HEK293 (cell line): ENCODE data around the gene FOXP1.

Source experiments
- IKZF3 ChIP-seq: fragments of 450-650 bp; IDR thresholded peaks from 2 replicates; pipeline ENCODE4 v1.5.0; 2018; ENCODE audit warnings: missing biosample characterization, mild to moderate bottlenecking, missing genetic modification characterization, moderate library complexity
- OSR2 ChIP-seq: fragments of 450-650 bp; formaldehyde crosslinking; IDR thresholded peaks from 2 replicates; pipeline ENCODE4 v1.5.1; 2016; ENCODE audit warnings: missing biosample characterization, missing genetic modification characterization
- REPIN1 ChIP-seq: fragments of 450-650 bp; formaldehyde crosslinking; IDR thresholded peaks from 2 replicates; pipeline ENCODE4 v1.5.1; 2017; ENCODE audit warnings: missing biosample characterization, missing genetic modification characterization, low read depth
- SP7 ChIP-seq: fragments of 450-650 bp; formaldehyde crosslinking; IDR thresholded peaks from 2 replicates; pipeline ENCODE4 v1.5.1; 2016; ENCODE audit warnings: missing biosample characterization, missing genetic modification characterization
- TCF7L2 ChIP-seq: IDR thresholded peaks from 2 replicates; pipeline ENCODE4 v1.6.1; 2011; ENCODE audit warnings: low read depth, mild to moderate bottlenecking, inconsistent platforms, low read length, moderate library complexity, borderline replicate concordance
- WT1 ChIP-seq: fragments of 450-650 bp; formaldehyde crosslinking; IDR thresholded peaks from 2 replicates; pipeline ENCODE4 v1.5.1; 2016; ENCODE audit warnings: missing biosample characterization, missing genetic modification characterization
- ZBTB17 ChIP-seq: fragments of 450-650 bp; formaldehyde crosslinking; IDR thresholded peaks from 2 replicates; pipeline ENCODE4 v1.5.1; 2016; ENCODE audit warnings: missing biosample characterization, missing genetic modification characterization
- ZNF169 ChIP-seq: fragments of 450-650 bp; formaldehyde crosslinking; IDR thresholded peaks from 2 replicates; pipeline ENCODE4 v1.5.1; 2016; ENCODE audit warnings: missing biosample characterization, missing genetic modification characterization
- ZNF174 ChIP-seq: fragments of 450-650 bp; formaldehyde crosslinking; IDR thresholded peaks from 2 replicates; pipeline ENCODE4 v1.5.0; 2017; ENCODE audit warnings: missing biosample characterization, mild to moderate bottlenecking, missing genetic modification characterization
- ZNF629 ChIP-seq: fragments of 450-650 bp; formaldehyde crosslinking; IDR thresholded peaks from 2 replicates; pipeline ENCODE4 v1.5.1; 2017; ENCODE audit warnings: missing biosample characterization, missing genetic modification characterization
- ZNF837 ChIP-seq: fragments of 450-650 bp; formaldehyde crosslinking; IDR thresholded peaks from 2 replicates; pipeline ENCODE4 v1.5.1; 2016; ENCODE audit warnings: missing biosample characterization, missing genetic modification characterization
- ZSCAN30 ChIP-seq: fragments of 450-650 bp; IDR thresholded peaks from 2 replicates; pipeline ENCODE4 v1.5.1; 2018; ENCODE audit warnings: missing biosample characterization, mild to moderate bottlenecking, missing genetic modification characterization, moderate library complexity
- ZXDB ChIP-seq: fragments of 450-650 bp; formaldehyde crosslinking; IDR thresholded peaks from 2 replicates; pipeline ENCODE4 v1.5.1; 2016; ENCODE audit warnings: missing biosample characterization, missing genetic modification characterization
- TF ChIP-seq, protein P1 (sequence below): fragments of 450-650 bp; formaldehyde crosslinking; IDR thresholded peaks from 2 replicates; pipeline ENCODE4 v1.5.1; 2016; ENCODE audit warnings: missing biosample characterization, missing genetic modification characterization, borderline replicate concordance
- TF ChIP-seq, protein P2 (sequence below): fragments of 450-650 bp; formaldehyde crosslinking; IDR thresholded peaks from 2 replicates; pipeline ENCODE4 v1.5.1; 2016; ENCODE audit warnings: missing biosample characterization, missing genetic modification characterization
- TF ChIP-seq, protein P3 (sequence below): fragments of 450-650 bp; formaldehyde crosslinking; IDR thresholded peaks from 2 replicates; pipeline ENCODE4 v1.5.1; 2016; ENCODE audit warnings: missing biosample characterization, missing genetic modification characterization
- TF ChIP-seq, protein P4 (sequence below): fragments of 450-650 bp; formaldehyde crosslinking; IDR thresholded peaks from 2 replicates; pipeline ENCODE4 v1.5.1; 2016; ENCODE audit warnings: missing biosample characterization, missing genetic modification characterization
- TF ChIP-seq, protein P5 (sequence below): fragments of 450-650 bp; IDR thresholded peaks from 2 replicates; pipeline ENCODE4 v1.5.1; 2018; ENCODE audit warnings: missing biosample characterization, mild to moderate bottlenecking, missing genetic modification characterization
- TF ChIP-seq, protein P6 (sequence below): fragments of 450-650 bp; formaldehyde crosslinking; IDR thresholded peaks from 2 replicates; pipeline ENCODE4 v1.5.1; 2017; ENCODE audit warnings: missing biosample characterization, missing genetic modification characterization
- TF ChIP-seq, protein P7 (sequence below): fragments of 450-650 bp; formaldehyde crosslinking; IDR thresholded peaks from 2 replicates; pipeline ENCODE4 v1.5.1; 2016; ENCODE audit warnings: missing biosample characterization, missing genetic modification characterization

Gene FOXP1

DNA sequence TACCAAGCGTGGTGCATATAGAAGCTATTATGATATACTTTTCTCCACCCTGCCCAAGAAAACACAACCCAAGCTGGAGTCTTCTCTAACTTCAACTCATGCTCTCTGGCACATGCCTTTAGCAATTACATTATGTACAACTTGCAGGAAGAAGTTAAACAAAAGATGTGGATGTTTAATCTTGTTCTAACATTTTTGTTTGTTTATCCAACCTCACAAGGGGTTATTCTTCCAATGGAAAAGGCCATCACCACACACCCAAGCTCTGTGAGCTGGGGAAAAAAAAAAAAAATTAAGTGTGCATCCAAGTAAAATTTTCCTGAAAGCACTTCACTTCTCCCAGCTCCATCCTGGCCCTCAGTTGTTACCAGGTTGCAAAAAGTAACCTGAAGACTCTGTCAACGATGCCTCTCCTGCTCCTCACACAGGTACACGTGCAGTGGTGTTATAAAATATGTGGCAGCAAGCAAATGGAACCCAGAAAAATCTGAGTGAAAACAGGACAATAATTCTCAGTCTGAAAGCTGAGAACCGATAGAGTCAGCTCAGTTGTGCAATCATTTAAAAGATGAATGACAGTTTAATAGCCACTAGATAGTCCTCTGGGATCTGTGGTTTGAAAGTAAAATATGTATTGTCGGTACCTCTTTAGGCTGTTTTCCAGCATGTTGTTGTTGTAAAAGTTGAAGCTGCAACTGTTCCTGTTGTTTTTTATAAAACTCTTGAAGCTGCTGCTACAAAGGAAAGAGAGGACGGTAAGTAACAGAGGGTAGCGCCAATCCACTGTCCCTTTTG is 531.4 kb downstream of the FOXP1 start (continued):
- TF ChIP-seq, protein P1, sequence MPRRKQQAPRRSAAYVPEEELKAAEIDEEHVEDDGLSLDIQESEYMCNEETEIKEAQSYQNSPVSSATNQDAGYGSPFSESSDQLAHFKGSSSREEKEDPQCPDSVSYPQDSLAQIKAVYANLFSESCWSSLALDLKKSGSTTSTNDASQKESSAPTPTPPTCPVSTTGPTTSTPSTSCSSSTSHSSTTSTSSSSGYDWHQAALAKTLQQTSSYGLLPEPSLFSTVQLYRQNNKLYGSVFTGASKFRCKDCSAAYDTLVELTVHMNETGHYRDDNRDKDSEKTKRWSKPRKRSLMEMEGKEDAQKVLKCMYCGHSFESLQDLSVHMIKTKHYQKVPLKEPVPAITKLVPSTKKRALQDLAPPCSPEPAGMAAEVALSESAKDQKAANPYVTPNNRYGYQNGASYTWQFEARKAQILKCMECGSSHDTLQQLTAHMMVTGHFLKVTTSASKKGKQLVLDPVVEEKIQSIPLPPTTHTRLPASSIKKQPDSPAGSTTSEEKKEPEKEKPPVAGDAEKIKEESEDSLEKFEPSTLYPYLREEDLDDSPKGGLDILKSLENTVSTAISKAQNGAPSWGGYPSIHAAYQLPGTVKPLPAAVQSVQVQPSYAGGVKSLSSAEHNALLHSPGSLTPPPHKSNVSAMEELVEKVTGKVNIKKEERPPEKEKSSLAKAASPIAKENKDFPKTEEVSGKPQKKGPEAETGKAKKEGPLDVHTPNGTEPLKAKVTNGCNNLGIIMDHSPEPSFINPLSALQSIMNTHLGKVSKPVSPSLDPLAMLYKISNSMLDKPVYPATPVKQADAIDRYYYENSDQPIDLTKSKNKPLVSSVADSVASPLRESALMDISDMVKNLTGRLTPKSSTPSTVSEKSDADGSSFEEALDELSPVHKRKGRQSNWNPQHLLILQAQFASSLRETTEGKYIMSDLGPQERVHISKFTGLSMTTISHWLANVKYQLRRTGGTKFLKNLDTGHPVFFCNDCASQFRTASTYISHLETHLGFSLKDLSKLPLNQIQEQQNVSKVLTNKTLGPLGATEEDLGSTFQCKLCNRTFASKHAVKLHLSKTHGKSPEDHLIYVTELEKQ, result peak; percentile 70; the same call in 1 of the 2 replicates
- TF ChIP-seq REPIN1 (tag by site-specific recombination), result no peak
- TF ChIP-seq, protein P2, sequence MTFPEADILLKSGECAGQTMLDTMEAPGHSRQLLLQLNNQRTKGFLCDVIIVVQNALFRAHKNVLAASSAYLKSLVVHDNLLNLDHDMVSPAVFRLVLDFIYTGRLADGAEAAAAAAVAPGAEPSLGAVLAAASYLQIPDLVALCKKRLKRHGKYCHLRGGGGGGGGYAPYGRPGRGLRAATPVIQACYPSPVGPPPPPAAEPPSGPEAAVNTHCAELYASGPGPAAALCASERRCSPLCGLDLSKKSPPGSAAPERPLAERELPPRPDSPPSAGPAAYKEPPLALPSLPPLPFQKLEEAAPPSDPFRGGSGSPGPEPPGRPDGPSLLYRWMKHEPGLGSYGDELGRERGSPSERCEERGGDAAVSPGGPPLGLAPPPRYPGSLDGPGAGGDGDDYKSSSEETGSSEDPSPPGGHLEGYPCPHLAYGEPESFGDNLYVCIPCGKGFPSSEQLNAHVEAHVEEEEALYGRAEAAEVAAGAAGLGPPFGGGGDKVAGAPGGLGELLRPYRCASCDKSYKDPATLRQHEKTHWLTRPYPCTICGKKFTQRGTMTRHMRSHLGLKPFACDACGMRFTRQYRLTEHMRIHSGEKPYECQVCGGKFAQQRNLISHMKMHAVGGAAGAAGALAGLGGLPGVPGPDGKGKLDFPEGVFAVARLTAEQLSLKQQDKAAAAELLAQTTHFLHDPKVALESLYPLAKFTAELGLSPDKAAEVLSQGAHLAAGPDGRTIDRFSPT (tag by site-specific recombination), result 0 out of 2 replicates have a peak, but pooled peaks have one; percentile 30
- TF ChIP-seq ZNF837, result no peak
- TF ChIP-seq OSR2 (tag by site-specific recombination), result peak; percentile 72
- peak; percentile 39; the same call in 1 of the 2 replicates for TF ChIP-seq IKZF3 (tag by site-specific recombination)
- TF ChIP-seq SP7 (tag by site-specific recombination), result peak; percentile 72
- TF ChIP-seq, protein P3, sequence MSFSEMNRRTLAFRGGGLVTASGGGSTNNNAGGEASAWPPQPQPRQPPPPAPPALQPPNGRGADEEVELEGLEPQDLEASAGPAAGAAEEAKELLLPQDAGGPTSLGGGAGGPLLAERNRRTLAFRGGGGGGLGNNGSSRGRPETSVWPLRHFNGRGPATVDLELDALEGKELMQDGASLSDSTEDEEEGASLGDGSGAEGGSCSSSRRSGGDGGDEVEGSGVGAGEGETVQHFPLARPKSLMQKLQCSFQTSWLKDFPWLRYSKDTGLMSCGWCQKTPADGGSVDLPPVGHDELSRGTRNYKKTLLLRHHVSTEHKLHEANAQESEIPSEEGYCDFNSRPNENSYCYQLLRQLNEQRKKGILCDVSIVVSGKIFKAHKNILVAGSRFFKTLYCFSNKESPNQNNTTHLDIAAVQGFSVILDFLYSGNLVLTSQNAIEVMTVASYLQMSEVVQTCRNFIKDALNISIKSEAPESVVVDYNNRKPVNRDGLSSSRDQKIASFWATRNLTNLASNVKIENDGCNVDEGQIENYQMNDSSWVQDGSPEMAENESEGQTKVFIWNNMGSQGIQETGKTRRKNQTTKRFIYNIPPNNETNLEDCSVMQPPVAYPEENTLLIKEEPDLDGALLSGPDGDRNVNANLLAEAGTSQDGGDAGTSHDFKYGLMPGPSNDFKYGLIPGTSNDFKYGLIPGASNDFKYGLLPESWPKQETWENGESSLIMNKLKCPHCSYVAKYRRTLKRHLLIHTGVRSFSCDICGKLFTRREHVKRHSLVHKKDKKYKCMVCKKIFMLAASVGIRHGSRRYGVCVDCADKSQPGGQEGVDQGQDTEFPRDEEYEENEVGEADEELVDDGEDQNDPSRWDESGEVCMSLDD (tag by site-specific recombination), result no peak
- no peak for TF ChIP-seq ZNF174 (tag by site-specific recombination)
- TF ChIP-seq, protein P4, sequence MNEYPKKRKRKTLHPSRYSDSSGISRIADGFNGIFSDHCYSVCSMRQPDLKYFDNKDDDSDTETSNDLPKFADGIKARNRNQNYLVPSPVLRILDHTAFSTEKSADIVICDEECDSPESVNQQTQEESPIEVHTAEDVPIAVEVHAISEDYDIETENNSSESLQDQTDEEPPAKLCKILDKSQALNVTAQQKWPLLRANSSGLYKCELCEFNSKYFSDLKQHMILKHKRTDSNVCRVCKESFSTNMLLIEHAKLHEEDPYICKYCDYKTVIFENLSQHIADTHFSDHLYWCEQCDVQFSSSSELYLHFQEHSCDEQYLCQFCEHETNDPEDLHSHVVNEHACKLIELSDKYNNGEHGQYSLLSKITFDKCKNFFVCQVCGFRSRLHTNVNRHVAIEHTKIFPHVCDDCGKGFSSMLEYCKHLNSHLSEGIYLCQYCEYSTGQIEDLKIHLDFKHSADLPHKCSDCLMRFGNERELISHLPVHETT (tag by site-specific recombination), result no peak
- TF ChIP-seq ZNF629 (tag by site-specific recombination), result peak; percentile 58
- TF ChIP-seq, protein P5, sequence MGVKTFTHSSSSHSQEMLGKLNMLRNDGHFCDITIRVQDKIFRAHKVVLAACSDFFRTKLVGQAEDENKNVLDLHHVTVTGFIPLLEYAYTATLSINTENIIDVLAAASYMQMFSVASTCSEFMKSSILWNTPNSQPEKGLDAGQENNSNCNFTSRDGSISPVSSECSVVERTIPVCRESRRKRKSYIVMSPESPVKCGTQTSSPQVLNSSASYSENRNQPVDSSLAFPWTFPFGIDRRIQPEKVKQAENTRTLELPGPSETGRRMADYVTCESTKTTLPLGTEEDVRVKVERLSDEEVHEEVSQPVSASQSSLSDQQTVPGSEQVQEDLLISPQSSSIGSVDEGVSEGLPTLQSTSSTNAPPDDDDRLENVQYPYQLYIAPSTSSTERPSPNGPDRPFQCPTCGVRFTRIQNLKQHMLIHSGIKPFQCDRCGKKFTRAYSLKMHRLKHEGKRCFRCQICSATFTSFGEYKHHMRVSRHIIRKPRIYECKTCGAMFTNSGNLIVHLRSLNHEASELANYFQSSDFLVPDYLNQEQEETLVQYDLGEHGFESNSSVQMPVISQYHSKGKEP (tag by site-specific recombination), result peak; percentile 67
- TF ChIP-seq ZSCAN30 (tag by site-specific recombination), result 0 out of 2 replicates have a peak, but pooled peaks have one; percentile 6
- 0 out of 2 replicates have a peak, but pooled peaks have one; percentile 9 for TF ChIP-seq WT1 (tag by site-specific recombination)
- TF ChIP-seq, protein P6, sequence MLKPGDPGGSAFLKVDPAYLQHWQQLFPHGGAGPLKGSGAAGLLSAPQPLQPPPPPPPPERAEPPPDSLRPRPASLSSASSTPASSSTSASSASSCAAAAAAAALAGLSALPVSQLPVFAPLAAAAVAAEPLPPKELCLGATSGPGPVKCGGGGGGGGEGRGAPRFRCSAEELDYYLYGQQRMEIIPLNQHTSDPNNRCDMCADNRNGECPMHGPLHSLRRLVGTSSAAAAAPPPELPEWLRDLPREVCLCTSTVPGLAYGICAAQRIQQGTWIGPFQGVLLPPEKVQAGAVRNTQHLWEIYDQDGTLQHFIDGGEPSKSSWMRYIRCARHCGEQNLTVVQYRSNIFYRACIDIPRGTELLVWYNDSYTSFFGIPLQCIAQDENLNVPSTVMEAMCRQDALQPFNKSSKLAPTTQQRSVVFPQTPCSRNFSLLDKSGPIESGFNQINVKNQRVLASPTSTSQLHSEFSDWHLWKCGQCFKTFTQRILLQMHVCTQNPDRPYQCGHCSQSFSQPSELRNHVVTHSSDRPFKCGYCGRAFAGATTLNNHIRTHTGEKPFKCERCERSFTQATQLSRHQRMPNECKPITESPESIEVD, result peak; percentile 98
- TF ChIP-seq, protein P7, sequence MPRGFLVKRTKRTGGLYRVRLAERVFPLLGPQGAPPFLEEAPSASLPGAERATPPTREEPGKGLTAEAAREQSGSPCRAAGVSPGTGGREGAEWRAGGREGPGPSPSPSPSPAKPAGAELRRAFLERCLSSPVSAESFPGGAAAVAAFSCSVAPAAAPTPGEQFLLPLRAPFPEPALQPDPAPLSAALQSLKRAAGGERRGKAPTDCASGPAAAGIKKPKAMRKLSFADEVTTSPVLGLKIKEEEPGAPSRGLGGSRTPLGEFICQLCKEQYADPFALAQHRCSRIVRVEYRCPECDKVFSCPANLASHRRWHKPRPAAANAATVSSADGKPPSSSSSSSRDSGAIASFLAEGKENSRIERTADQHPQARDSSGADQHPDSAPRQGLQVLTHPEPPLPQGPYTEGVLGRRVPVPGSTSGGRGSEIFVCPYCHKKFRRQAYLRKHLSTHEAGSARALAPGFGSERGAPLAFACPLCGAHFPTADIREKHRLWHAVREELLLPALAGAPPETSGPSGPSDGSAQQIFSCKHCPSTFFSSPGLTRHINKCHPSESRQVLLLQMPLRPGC (tag by site-specific recombination), result 0 out of 2 replicates have a peak, but pooled peaks have one; percentile 21
- peak; percentile 80 for TF ChIP-seq ZBTB17
- TF ChIP-seq ZNF169 (tag by site-specific recombination), result no peak
- TF ChIP-seq TCF7L2, result peak; percentile 50; the same call in 1 of the 2 replicates
- no peak for TF ChIP-seq ZXDB (tag by site-specific recombination)
